COLO668 (cell line): Measurements from ENCODE around the gene DNAJC12.
"Not testable (repeated sequence)": the region's sequence is repeated elsewhere in the genome, so short reads cannot be mapped to it uniquely, and the experiment has no call there.

Experiments
- DNase-seq: peaks from one replicate; lab custom pipeline; 2025; ENCODE audit not compliant: unreplicated experiment; lab: John Stamatoyannopoulos, UW

DNAJC12 gene

GRCh38 chr10:67764012-67764822 lies 73.8 kb downstream of the DNAJC12 start:
- peak; percentile 80 for DNase-seq

- peak; percentile 70 for DNase-seq
Measured at GRCh38 chr10:67763499-67764011, 74.4 kb downstream of the DNAJC12 start.

GRCh38 chr10:67762567-67762966 lies 75.4 kb downstream of the DNAJC12 start:
- not testable (repeated sequence) for DNase-seq

GRCh38 chr10:67760272-67760671 lies 77.7 kb downstream of the DNAJC12 start:
- DNase-seq = no peak
